ENCODE measurements around the gene GON7. TPM values are rescaled to one million over a fixed set of nuclear protein-coding genes. Genes with fewer than 3 reads are reported as not detected.
A peak's percentile ranks its signal among the peaks of the same experiment; 100 is the strongest.
"Not testable (repeated sequence)": the region's sequence is repeated elsewhere in the genome, so short reads cannot be mapped to it uniquely, and the experiment has no call there.

Gene GON7
- total RNA-seq, 1 donor: 11.6 TPM

GRCh38 chr14:93183596-93184317 is 23.1 kb downstream of the GON7 start:
- H3K4me1 ChIP-seq (ENCODE audit: insufficient read depth, low read length): peaks cover 15% of the 10 kb centered on the region
- H4K20me1 ChIP-seq (ENCODE audit: insufficient read depth, low read length): peaks cover 9% of the 10 kb centered on the region
- TF ChIP-seq CTCF (IDR thresholded peaks at IDR 0.05; ENCODE audit: extremely low read depth, low read depth, low read length): no peak
- peak overlapping the region; percentile 88 for H3K4me2 ChIP-seq (ENCODE audit: insufficient read depth, low read length)
- no peaks in the 10 kb centered on the region for H3K27me3 ChIP-seq (ENCODE audit: insufficient read depth, low read length)
- H2AFZ ChIP-seq (ENCODE audit: low read length): peak overlapping the region; percentile 69
- H3K9me3 ChIP-seq (ENCODE audit: low read depth, low read length): no peaks in the 10 kb centered on the region
- H3K4me3 ChIP-seq (ENCODE audit: insufficient read depth, low read length): peak overlapping the region; percentile 95
- peak overlapping the region; percentile 81 for H3K27ac ChIP-seq (ENCODE audit: low read depth, low read length)
- peak; percentile 77 for DNase-seq (ENCODE audit: insufficient read length, low spot score, missing footprints)
- peaks cover 45% of the 10 kb centered on the region for H3K79me2 ChIP-seq (ENCODE audit: insufficient read depth, low read length)
- H3K36me3 ChIP-seq (ENCODE audit: insufficient read depth, low read length): peaks cover 8% of the 10 kb centered on the region

GRCh38 chr14:93175492-93175891 is 31.4 kb downstream of the GON7 start:
- H3K36me3 ChIP-seq (ENCODE audit: insufficient read depth, low read length): no peaks in the 10 kb centered on the region
- DNase-seq (ENCODE audit: insufficient read length, low spot score, missing footprints): no peak
- no peak for TF ChIP-seq CTCF (IDR thresholded peaks at IDR 0.05; ENCODE audit: extremely low read depth, low read depth, low read length)
- no peak overlapping the region for H3K27ac ChIP-seq (ENCODE audit: low read depth, low read length)
- no peak overlapping the region for H3K4me2 ChIP-seq (ENCODE audit: insufficient read depth, low read length)
- peaks cover 2% of the 10 kb centered on the region for H3K4me1 ChIP-seq (ENCODE audit: insufficient read depth, low read length)
- peaks cover 7% of the 10 kb centered on the region for H3K27me3 ChIP-seq (ENCODE audit: insufficient read depth, low read length)
- H4K20me1 ChIP-seq (ENCODE audit: insufficient read depth, low read length): no peaks in the 10 kb centered on the region
- H3K4me3 ChIP-seq (ENCODE audit: insufficient read depth, low read length): no peak overlapping the region
- no peaks in the 10 kb centered on the region for H3K9me3 ChIP-seq (ENCODE audit: low read depth, low read length)
- H2AFZ ChIP-seq (ENCODE audit: low read length): no peak overlapping the region
- H3K79me2 ChIP-seq (ENCODE audit: insufficient read depth, low read length): no peaks in the 10 kb centered on the region

DNA sequence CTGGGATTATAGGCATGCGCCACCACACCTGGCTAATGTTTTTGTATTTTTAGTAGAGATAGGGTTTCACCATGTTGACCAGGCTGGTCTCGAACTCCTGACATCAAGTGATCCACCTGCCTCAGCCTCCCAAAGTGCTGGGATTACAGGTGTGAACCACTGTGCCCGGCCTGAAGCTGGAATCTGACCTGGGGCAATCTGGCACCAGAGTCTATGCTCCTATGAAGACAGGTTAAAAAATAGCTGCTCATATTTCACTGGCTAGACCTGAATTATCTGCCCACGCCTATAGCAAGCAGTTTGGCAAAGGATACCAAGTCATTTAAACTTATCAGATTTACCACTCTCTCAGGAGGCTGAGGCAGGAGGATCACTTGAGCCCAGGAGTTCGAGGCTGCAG is 32.1 kb downstream of the GON7 start:
- not testable (repeated sequence) for H3K36me3 ChIP-seq (ENCODE audit: insufficient read depth, low read length); H2AFZ ChIP-seq (ENCODE audit: low read length); H3K27ac ChIP-seq (ENCODE audit: low read depth, low read length); H4K20me1 ChIP-seq (ENCODE audit: insufficient read depth, low read length); DNase-seq (ENCODE audit: insufficient read length, low spot score, missing footprints); H3K4me3 ChIP-seq (ENCODE audit: insufficient read depth, low read length); H3K27me3 ChIP-seq (ENCODE audit: insufficient read depth, low read length); H3K4me2 ChIP-seq (ENCODE audit: insufficient read depth, low read length); H3K4me1 ChIP-seq (ENCODE audit: insufficient read depth, low read length); H3K9me3 ChIP-seq (ENCODE audit: low read depth, low read length); H3K79me2 ChIP-seq (ENCODE audit: insufficient read depth, low read length)

- peak overlapping the region; percentile 17 for H3K4me2 ChIP-seq (ENCODE audit: insufficient read depth, low read length)
- TF ChIP-seq CTCF (IDR thresholded peaks at IDR 0.05; ENCODE audit: extremely low read depth, low read depth, low read length): no peak
Measured at GRCh38 chr14:93173943-93174395, 32.9 kb downstream of the GON7 start.

More at GRCh38 chr14:93173943-93174395, 32.9 kb downstream of the GON7 start:
- H3K4me1 ChIP-seq (ENCODE audit: insufficient read depth, low read length): no peaks in the 10 kb centered on the region
- H3K9me3 ChIP-seq (ENCODE audit: low read depth, low read length): no peaks in the 10 kb centered on the region
- no peak overlapping the region for H3K4me3 ChIP-seq (ENCODE audit: insufficient read depth, low read length)
- H4K20me1 ChIP-seq (ENCODE audit: insufficient read depth, low read length): no peaks in the 10 kb centered on the region
- no peak overlapping the region for H3K27ac ChIP-seq (ENCODE audit: low read depth, low read length)
- no peaks in the 10 kb centered on the region for H3K36me3 ChIP-seq (ENCODE audit: insufficient read depth, low read length)
- DNase-seq (ENCODE audit: insufficient read length, low spot score, missing footprints): peak; percentile 53
- peak overlapping the region; percentile 27 for H2AFZ ChIP-seq (ENCODE audit: low read length)
- H3K79me2 ChIP-seq (ENCODE audit: insufficient read depth, low read length): no peaks in the 10 kb centered on the region
- H3K27me3 ChIP-seq (ENCODE audit: insufficient read depth, low read length): peaks cover 7% of the 10 kb centered on the region

All from osteoblast (primary cell).